ENCODE data around the gene NRAP. TPM values are rescaled to one million over a fixed set of nuclear protein-coding genes. Genes with fewer than 3 reads are reported as not detected.
A peak's percentile ranks its signal among the peaks of the same experiment; 100 is the strongest.

Gene NRAP
- total RNA-seq, 1 experiment from 2014 or later: not detected

- no peaks in the 10 kb centered on the region for H3K23me2 ChIP-seq (ENCODE audit: insufficient read length, low read depth, low read length, poor library complexity, severe bottlenecking)
- H2BK120ac ChIP-seq (ENCODE audit: low read depth, low read length, poor library complexity, severe bottlenecking): no peak overlapping the region
- peaks cover 7% of the 10 kb centered on the region for H3K4me1 ChIP-seq (ENCODE audit: insufficient read depth, low read length)
- Mint-ChIP-seq H3K9me3 (no peaks in the 10 kb centered on the region), H3K4me1 (peaks cover 49 to 55% of the 10 kb centered on the region in 2 experiments), H3K27ac (peak overlapping the region in 1 of 3 experiments; percentile 13; a peak in 1 of 7 replicates), H3K27me3 (ENCODE audit: low read depth) (peaks cover 55% of the 10 kb centered on the region), H3K4me3 (no peak overlapping the region; a peak in 1 of 5 replicates), H3K36me3 (ENCODE audit: insufficient read depth in 1 of 3, low read depth in 3 of 3) (no peaks in the 10 kb centered on the region)
- WGBS (ENCODE audit: extremely low coverage, insufficient read length, low lambda C conversion rate): no CpG with 5 or more reads among the region's 8 CpGs
- H2AK5ac ChIP-seq (ENCODE audit: insufficient read length, low read length): no peak overlapping the region
- H2BK15ac ChIP-seq (ENCODE audit: low read depth, low read length): no peak overlapping the region
- no peak overlapping the region for H3K9ac ChIP-seq (ENCODE audit: extremely low read depth, insufficient read length, low read length)
- H4K20me1 ChIP-seq (ENCODE audit: control insufficient read depth, insufficient read depth, insufficient read length): no peaks in the 10 kb centered on the region
- no peak overlapping the region for H3K4ac ChIP-seq (ENCODE audit: low read depth, low read length)
- TF ChIP-seq, protein P1, sequence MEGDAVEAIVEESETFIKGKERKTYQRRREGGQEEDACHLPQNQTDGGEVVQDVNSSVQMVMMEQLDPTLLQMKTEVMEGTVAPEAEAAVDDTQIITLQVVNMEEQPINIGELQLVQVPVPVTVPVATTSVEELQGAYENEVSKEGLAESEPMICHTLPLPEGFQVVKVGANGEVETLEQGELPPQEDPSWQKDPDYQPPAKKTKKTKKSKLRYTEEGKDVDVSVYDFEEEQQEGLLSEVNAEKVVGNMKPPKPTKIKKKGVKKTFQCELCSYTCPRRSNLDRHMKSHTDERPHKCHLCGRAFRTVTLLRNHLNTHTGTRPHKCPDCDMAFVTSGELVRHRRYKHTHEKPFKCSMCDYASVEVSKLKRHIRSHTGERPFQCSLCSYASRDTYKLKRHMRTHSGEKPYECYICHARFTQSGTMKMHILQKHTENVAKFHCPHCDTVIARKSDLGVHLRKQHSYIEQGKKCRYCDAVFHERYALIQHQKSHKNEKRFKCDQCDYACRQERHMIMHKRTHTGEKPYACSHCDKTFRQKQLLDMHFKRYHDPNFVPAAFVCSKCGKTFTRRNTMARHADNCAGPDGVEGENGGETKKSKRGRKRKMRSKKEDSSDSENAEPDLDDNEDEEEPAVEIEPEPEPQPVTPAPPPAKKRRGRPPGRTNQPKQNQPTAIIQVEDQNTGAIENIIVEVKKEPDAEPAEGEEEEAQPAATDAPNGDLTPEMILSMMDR (conservative IDR thresholded peaks at IDR 0.05): no peak
- H3K27ac ChIP-seq (ENCODE audit: insufficient read length, low read depth, low read length): no peak overlapping the region
- H4K5ac ChIP-seq (ENCODE audit: insufficient read length, low read depth, low read length): no peak overlapping the region
- H3T11ph ChIP-seq (ENCODE audit: low read length): no peak overlapping the region
- no peak overlapping the region for H2BK20ac ChIP-seq (ENCODE audit: low read depth, low read length, poor library complexity, severe bottlenecking)
- no peaks in the 10 kb centered on the region for H3K79me1 ChIP-seq (ENCODE audit: insufficient read depth, low read depth, low read length, poor library complexity, severe bottlenecking)
- no peak overlapping the region for H2BK5ac ChIP-seq (ENCODE audit: insufficient read length, low read length)
- no peak overlapping the region for H3K23ac ChIP-seq (ENCODE audit: insufficient read length, low read depth, low read length)
- no peak for DNase-seq
- no peak overlapping the region for H3K4me2 ChIP-seq (ENCODE audit: insufficient read depth, insufficient read length, low read length)
- H2AFZ ChIP-seq (ENCODE audit: low read length): no peak overlapping the region
- no peaks in the 10 kb centered on the region for H3K9me3 ChIP-seq (ENCODE audit: control insufficient read depth, low read depth, low read length)
- no peaks in the 10 kb centered on the region; the same call in 1 of the 2 replicates for H3K27me3 ChIP-seq (ENCODE audit: insufficient read depth, low read length)
- no peak overlapping the region for H4K91ac ChIP-seq (ENCODE audit: insufficient read length, low read depth, low read length)
- no peaks in the 10 kb centered on the region for H3K79me2 ChIP-seq (ENCODE audit: insufficient read depth, low read length)
- H3K14ac ChIP-seq (ENCODE audit: insufficient read depth, low read length): no peak overlapping the region
- no peak overlapping the region for H3K18ac ChIP-seq (ENCODE audit: insufficient read length, low read depth, low read length)
- H3K56ac ChIP-seq (ENCODE audit: insufficient read length, low read depth, low read length): no peak overlapping the region
- H4K8ac ChIP-seq (replicated peaks; ENCODE audit: insufficient read length, low read depth, low read length): no peak overlapping the region
- no peak overlapping the region for H2BK12ac ChIP-seq (ENCODE audit: insufficient read length, low read depth, low read length)
Observed at GRCh38 chr10:113620511-113620910, 43.3 kb downstream of the NRAP start.

All from H9 (cell line).